CD4-positive, CD25-positive, alpha-beta regulatory T cell (primary cell): ENCODE measurements around the gene NXPH4. TPM values are rescaled to one million over a fixed set of nuclear protein-coding genes. Genes with fewer than 3 reads are reported as not detected.

Experiments
- ATAC-seq, 2 donors: fragments of 150-1000 bp; cut with Tn5 transposase; one replicate each; pipeline ENCODE4 v1.10.0; 2021; ENCODE audit warnings: low read depth in 2 of 2, moderate number of reproducible peaks in 2 of 2, moderate library complexity in 1 of 2
- DNase-seq, 3 donors: peaks; one replicate each; pipeline versions ENCODE4 v3.0.0 to v3.0.0-alpha.2; 2012 to 2022; ENCODE audit warnings: mixed read lengths in 1 of 3
- H3K27ac ChIP-seq: one replicate; pipeline ENCODE4 v1.7.0; 2013; ENCODE audit warnings: mild to moderate bottlenecking, low read length; ENCODE audit not compliant: insufficient read depth, poor library complexity, severe bottlenecking
- H3K27me3 ChIP-seq: one replicate; pipeline ENCODE4 v1.7.0; 2013; ENCODE audit warnings: low read length; ENCODE audit not compliant: control insufficient read depth, insufficient read depth
- H3K36me3 ChIP-seq: one replicate; pipeline ENCODE4 v1.7.0; 2013; ENCODE audit warnings: mild to moderate bottlenecking, low read length, moderate library complexity; ENCODE audit not compliant: control insufficient read depth, insufficient read depth
- H3K4me1 ChIP-seq: 2 replicates; pipeline ENCODE4 v1.7.0; 2013; ENCODE audit warnings: mild to moderate bottlenecking, low read length; ENCODE audit not compliant: insufficient read depth, control insufficient read depth, poor library complexity, severe bottlenecking
- H3K4me3 ChIP-seq: one replicate; pipeline ENCODE4 v1.7.0; 2013; ENCODE audit warnings: low read depth, mild to moderate bottlenecking, low read length, moderate library complexity
- H3K9me3 ChIP-seq, 2 experiments: 1 replicate in 1 of 2; 2 replicates in 1 of 2; pipeline ENCODE4 v1.7.0; 2013; ENCODE audit warnings: low read length in 2 of 2, mild to moderate bottlenecking in 1 of 2, moderate library complexity in 1 of 2; ENCODE audit not compliant: control insufficient read depth in 2 of 2
- H3K27ac Mint-ChIP-seq, 3 donors: one replicate each; pipeline ENCODE4 v1.8.0; 2020 to 2022; ENCODE audit warnings: mild to moderate bottlenecking in 3 of 3, mixed read lengths in 3 of 3, moderate library complexity in 2 of 3
- H3K27me3 Mint-ChIP-seq: one replicate; pipeline ENCODE4 v1.8.0; 2022; ENCODE audit warnings: mild to moderate bottlenecking, mixed read lengths
- H3K36me3 Mint-ChIP-seq: one replicate; pipeline ENCODE4 v1.8.0; 2020; ENCODE audit warnings: mixed read lengths
- H3K4me1 Mint-ChIP-seq, 4 donors: one replicate each; pipeline ENCODE4 v1.8.0; 2020 to 2022; ENCODE audit warnings: mixed read lengths in 4 of 4, mild to moderate bottlenecking in 1 of 4
- H3K4me3 Mint-ChIP-seq, 4 donors: one replicate each; pipeline ENCODE4 v1.8.0; 2020 to 2022; ENCODE audit warnings: mild to moderate bottlenecking in 4 of 4, mixed read lengths in 4 of 4, moderate library complexity in 3 of 4
- H3K9me3 Mint-ChIP-seq, 7 donors: one replicate each; pipeline ENCODE4 v1.8.0; 2020 to 2022; ENCODE audit warnings: mixed read lengths in 7 of 7, mild to moderate bottlenecking in 3 of 7, moderate library complexity in 2 of 7
- polyA plus RNA-seq, 4 donors: library from polyadenylated mRNA; unstranded; fragments of 300-500 nt; fragmentation: Illumina TruSeq; gene quantifications; one replicate each; pipeline ENCODE4 v1.2.3, GENCODE V29; 2021
- total RNA-seq: library from RNA; stranded (reverse); gene quantifications from one replicate; pipeline ENCODE4 v1.2.3, GENCODE V29; 2022

NXPH4 gene
- total and polyA plus RNA-seq, 5 donors from 2014 or later, result 0.09 to 0.49 (median 0.29) TPM; not detected in 1

DNA sequence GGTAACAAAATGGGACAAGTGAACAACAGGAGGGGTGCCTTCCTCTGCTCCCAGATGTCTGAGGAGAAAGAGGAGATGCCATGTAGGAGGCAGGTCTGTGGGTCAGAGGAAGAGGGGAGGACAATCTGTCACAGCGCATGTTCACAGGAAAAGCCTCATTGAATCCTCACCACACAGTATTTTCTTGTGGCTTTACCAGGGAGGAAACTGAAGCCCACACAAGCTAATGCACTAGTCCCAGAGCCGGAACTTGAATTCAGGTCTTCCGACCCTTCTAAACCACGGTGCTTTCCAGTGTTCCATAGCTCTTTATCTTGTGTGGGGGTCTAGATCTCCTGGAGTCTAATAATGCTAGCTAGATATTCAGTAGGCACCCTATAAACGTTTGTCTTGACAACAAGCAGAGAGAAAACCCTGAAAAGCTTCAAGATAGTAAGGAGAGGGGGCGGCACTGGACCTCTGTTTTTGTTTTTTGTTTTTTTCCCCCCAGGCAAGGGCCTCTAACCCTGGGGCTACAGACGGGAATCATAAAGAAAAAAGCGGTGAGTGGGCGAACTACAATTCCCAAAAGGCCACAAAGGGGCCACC, 12.5 kb downstream of the NXPH4 start:
- peak overlapping the region; percentile 89 to 95 (median 95) for H3K27ac Mint-ChIP-seq
- DNase-seq (peak in 1 of 3 donors; percentile 63), ATAC-seq (peak in 1 of 2 donors; percentile 7)
- H3K27me3 Mint-ChIP-seq, result peaks cover 20% of the 10 kb centered on the region
- peaks cover 0 to 3% (median 0%) of the 10 kb centered on the region in 7 donors for H3K9me3 Mint-ChIP-seq
- peaks cover 9 to 80% (median 44%) of the 10 kb centered on the region in 4 donors for H3K4me1 Mint-ChIP-seq
- peaks cover 29% of the 10 kb centered on the region for H3K36me3 Mint-ChIP-seq
- peak overlapping the region; percentile 98 to 99 (median 99) for H3K4me3 Mint-ChIP-seq
- Histone ChIP-seq H3K4me3 (peak overlapping the region; percentile 94), H3K27ac (peak overlapping the region; percentile 76), H3K9me3 (no peaks in the 10 kb centered on the region), H3K36me3 (peaks cover 24% of the 10 kb centered on the region), H3K27me3 (no peaks in the 10 kb centered on the region), H3K4me1 (peaks cover 72% of the 10 kb centered on the region)

- peaks cover 27% of the 10 kb centered on the region for H3K36me3 ChIP-seq
- H3K4me1 ChIP-seq, result peaks cover 75% of the 10 kb centered on the region
- Mint-ChIP-seq H3K4me3 (peak within 1 kb of the TSS; percentile 98 to 99 (median 99)), H3K4me1 (peaks cover 14 to 85% (median 50%) of the 10 kb centered on the region in 4 donors), H3K9me3 (peaks cover 0 to 3% (median 0%) of the 10 kb centered on the region in 7 donors), H3K27ac (peak within 1 kb of the TSS; percentile 89 to 95 (median 95)), H3K36me3 (peaks cover 34% of the 10 kb centered on the region), H3K27me3 (peaks cover 16% of the 10 kb centered on the region)
- H3K27me3 ChIP-seq, result no peaks in the 10 kb centered on the region
- H3K9me3 ChIP-seq, result no peaks in the 10 kb centered on the region
- H3K27ac ChIP-seq, result peak within 1 kb of the TSS; percentile 76
- DNase-seq (peak; percentile 90 to 96 (median 92)), ATAC-seq (peak; percentile 45 to 47)
- H3K4me3 ChIP-seq, result peak within 1 kb of the TSS; percentile 94
Observed at GRCh38 chr12:57229634-57230380, 13.2 kb downstream of the NXPH4 start, which contains the start of gene SHMT2. Gene SHMT2 (plus strand): TSS chr12:57229711. CDS start chr12:57229779, 68 bp downstream.

DNA sequence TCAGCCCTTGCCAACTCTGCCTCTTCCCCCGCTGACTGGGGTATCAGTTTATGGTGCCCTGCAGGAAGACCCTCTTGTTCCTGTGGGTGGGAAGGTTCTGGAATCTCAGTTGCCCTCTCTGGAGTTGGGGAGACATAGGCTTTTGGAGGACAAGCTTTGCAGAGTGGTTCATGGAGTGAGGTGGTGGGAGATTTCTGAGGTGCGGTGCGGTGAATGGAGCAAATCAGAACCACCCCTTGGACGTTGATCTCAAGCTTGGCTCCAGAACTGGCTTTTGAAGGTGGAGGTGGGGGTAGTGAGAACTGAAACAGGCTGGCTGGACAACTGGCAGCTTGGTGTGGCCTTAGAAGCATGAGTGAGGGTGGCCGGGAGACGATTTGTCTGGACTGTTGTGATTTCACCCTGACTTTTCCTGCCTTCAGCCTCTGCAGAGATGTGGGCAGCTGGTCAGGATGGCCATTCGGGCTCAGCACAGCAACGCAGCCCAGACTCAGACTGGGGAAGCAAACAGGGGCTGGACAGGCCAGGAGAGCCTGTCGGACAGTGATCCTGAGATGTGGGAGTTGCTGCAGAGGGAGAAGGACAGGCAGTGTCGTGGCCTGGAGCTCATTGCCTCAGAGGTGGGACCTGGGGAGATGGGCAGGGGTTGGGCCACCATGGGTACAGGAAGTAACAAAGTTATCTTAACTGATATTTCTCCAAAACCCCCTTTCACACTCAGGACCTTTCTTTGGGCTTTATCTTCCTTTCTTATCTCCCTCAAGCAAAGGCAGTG, 14.0 kb downstream of the NXPH4 start:
- Histone ChIP-seq H3K27me3 (no peaks in the 10 kb centered on the region), H3K4me3 (peak overlapping the region; percentile 94), H3K27ac (peak overlapping the region; percentile 76), H3K4me1 (peaks cover 75% of the 10 kb centered on the region), H3K9me3 (no peaks in the 10 kb centered on the region), H3K36me3 (peaks cover 27% of the 10 kb centered on the region)
- H3K4me3 Mint-ChIP-seq, result peak overlapping the region; percentile 98 to 99 (median 99)
- peaks cover 0 to 3% (median 0%) of the 10 kb centered on the region in 7 donors for H3K9me3 Mint-ChIP-seq
- peaks cover 34% of the 10 kb centered on the region for H3K36me3 Mint-ChIP-seq
- DNase-seq (no peak), ATAC-seq (no peak)
- peak overlapping the region; percentile 89 to 95 (median 95) for H3K27ac Mint-ChIP-seq
- peaks cover 14 to 87% (median 53%) of the 10 kb centered on the region in 4 donors for H3K4me1 Mint-ChIP-seq
- peaks cover 16% of the 10 kb centered on the region for H3K27me3 Mint-ChIP-seq

- Mint-ChIP-seq H3K27me3 (peaks cover 12% of the 10 kb centered on the region), H3K4me3 (peak overlapping the region; percentile 98 to 99 (median 99)), H3K4me1 (peaks cover 14 to 87% (median 53%) of the 10 kb centered on the region in 4 donors), H3K36me3 (peaks cover 34% of the 10 kb centered on the region), H3K27ac (peak overlapping the region in 2 of 3 donors; percentile 83 to 95), H3K9me3 (peaks cover 0 to 3% (median 0%) of the 10 kb centered on the region in 7 donors)
- H3K27me3 ChIP-seq, result no peaks in the 10 kb centered on the region
- H3K4me3 ChIP-seq, result peak overlapping the region; percentile 94
- H3K36me3 ChIP-seq, result peaks cover 27% of the 10 kb centered on the region
- H3K4me1 ChIP-seq, result peaks cover 77% of the 10 kb centered on the region
- H3K9me3 ChIP-seq, result no peaks in the 10 kb centered on the region
- peak overlapping the region; percentile 30 for H3K27ac ChIP-seq
- no peak for DNase-seq
- ATAC-seq, result no peak
Observed at GRCh38 chr12:57231276-57232021, 14.9 kb downstream of the NXPH4 start.

GRCh38 chr12:57232156-57232756, 15.7 kb downstream of the NXPH4 start:
- Histone ChIP-seq H3K4me3 (no peak overlapping the region), H3K27ac (no peak overlapping the region), H3K4me1 (peaks cover 83% of the 10 kb centered on the region), H3K9me3 (no peaks in the 10 kb centered on the region), H3K36me3 (peaks cover 27% of the 10 kb centered on the region), H3K27me3 (no peaks in the 10 kb centered on the region)
- Mint-ChIP-seq H3K36me3 (peaks cover 34% of the 10 kb centered on the region), H3K9me3 (peaks cover 0 to 3% (median 0%) of the 10 kb centered on the region in 7 donors), H3K27ac (peak overlapping the region in 1 of 3 donors; percentile 83), H3K4me3 (peak overlapping the region; percentile 98 to 99 (median 99)), H3K4me1 (peaks cover 12 to 90% (median 55%) of the 10 kb centered on the region in 4 donors), H3K27me3 (peaks cover 13% of the 10 kb centered on the region)
- ATAC-seq (no peak), DNase-seq (no peak)

- Histone ChIP-seq H3K9me3 (no peaks in the 10 kb centered on the region), H3K27me3 (no peaks in the 10 kb centered on the region), H3K4me1 (peaks cover 96% of the 10 kb centered on the region), H3K36me3 (peaks cover 27% of the 10 kb centered on the region), H3K4me3 (no peak overlapping the region), H3K27ac (peak overlapping the region; percentile 74)
- Mint-ChIP-seq H3K4me3 (peak overlapping the region; percentile 84 to 99 (median 88)), H3K4me1 (peaks cover 6 to 97% (median 58%) of the 10 kb centered on the region in 4 donors), H3K36me3 (peaks cover 34% of the 10 kb centered on the region), H3K9me3 (no peaks in the 10 kb centered on the region), H3K27ac (peak overlapping the region; percentile 91 to 98 (median 97)), H3K27me3 (peaks cover 18% of the 10 kb centered on the region)
- DNase-seq (no peak), ATAC-seq (no peak)
Observed at GRCh38 chr12:57233357-57234232, 17.0 kb downstream of the NXPH4 start.
